OCI-LY3 (cell line): ENCODE results near the gene FSTL3.
"Not testable (repeated sequence)": the region's sequence is repeated elsewhere in the genome, so short reads cannot be mapped to it uniquely, and the experiment has no call there.

ENCODE experiments used
- H2AFZ ChIP-seq: fragments of 200-600, 300-600 bp; shearing (Covaris generic); 2 replicates; pipeline ENCODE4 v1.6.0; 2014; ENCODE audit warnings: antibody characterized with exemption, low read depth, low read length
- H3K27ac ChIP-seq: fragments of 200-600, 300-600 bp; sonication (generic); 2 replicates; pipeline ENCODE4 v1.5.1; 2014; ENCODE audit warnings: mild to moderate bottlenecking, low read length, moderate library complexity, mixed read lengths
- H3K27me3 ChIP-seq: fragments of 200-600, 300-600 bp; sonication (generic); 2 replicates; pipeline ENCODE4 v1.6.1; 2014; ENCODE audit warnings: low read depth, low read length, mixed read lengths
- H3K36me3 ChIP-seq: fragments of 200-600, 300-600 bp; sonication (generic); replicated peaks from 2 replicates; pipeline ENCODE3; 2014; ENCODE audit warnings: low read depth, low read length, mixed read lengths
- H3K4me1 ChIP-seq: fragments of 300-600, 200-600 bp; sonication (generic); 2 replicates; pipeline ENCODE4 v1.6.1; 2014; ENCODE audit warnings: low read length, mixed read lengths
- H3K4me2 ChIP-seq: fragments of 200-600, 300-600 bp; sonication (generic); 2 replicates; pipeline ENCODE4 v1.6.1; 2014; ENCODE audit warnings: low read length, mixed read lengths
- H3K4me3 ChIP-seq: fragments of 300-600, 200-600 bp; sonication (generic); 2 replicates; pipeline ENCODE4 v1.5.1; 2014; ENCODE audit warnings: antibody characterized with exemption, mild to moderate bottlenecking, low read length, moderate library complexity
- H3K79me2 ChIP-seq: fragments of 300-600, 200-600 bp; shearing (Covaris generic); 2 replicates; pipeline ENCODE4 v1.6.1; 2014; ENCODE audit warnings: mild to moderate bottlenecking, low read length, mixed read lengths
- H3K9ac ChIP-seq: fragments of 300-600, 200-600 bp; shearing (Covaris generic); 2 replicates; pipeline ENCODE4 v1.6.0; 2014; ENCODE audit warnings: mild to moderate bottlenecking, low read length, moderate library complexity
- H3K9me3 ChIP-seq: fragments of 200-600, 300-600 bp; shearing (Covaris generic); 2 replicates; pipeline ENCODE4 v1.6.1; 2014; ENCODE audit warnings: low read length, mixed read lengths; ENCODE audit not compliant: insufficient read depth
- H4K20me1 ChIP-seq: fragments of 200-600, 300-600 bp; sonication (generic); 2 replicates; pipeline ENCODE4 v1.6.1; 2016; ENCODE audit warnings: low read length, mixed read lengths; ENCODE audit not compliant: insufficient read depth
- EZH2phosphoT487 ChIP-seq: fragments of 200-600 bp; shearing (Covaris generic); IDR thresholded peaks from 2 replicates; pipeline ENCODE4 v1.6.1; 2018; ENCODE audit warnings: antibody characterized with exemption, mixed run types, low read depth
- TF ChIP-seq, protein P1 (sequence below): fragments of 200-600, 300-600 bp; sonication (generic); IDR thresholded peaks from 2 replicates; pipeline ENCODE4 v1.5.1; 2014; ENCODE audit warnings: antibody characterized with exemption, low read length, low read depth

The FSTL3 gene

GRCh38 chr19:725461-726089, 49.4 kb downstream of the FSTL3 start:
- Histone ChIP-seq H3K9ac (no peak overlapping the region), H3K4me1 (peaks cover 45% of the 10 kb centered on the region), H3K36me3 (no peaks in the 10 kb centered on the region), H3K4me3 (no peak overlapping the region), H3K27me3 (0 out of 2 replicates have a peak, but pooled peaks cover 9% of the 10 kb centered on the region), H3K9me3 (no peaks in the 10 kb centered on the region), H3K27ac (no peak overlapping the region), H3K4me2 (no peak overlapping the region), H4K20me1 (no peaks in the 10 kb centered on the region), H3K79me2 (no peaks in the 10 kb centered on the region), H2AFZ (no peak overlapping the region)
- TF ChIP-seq, protein P1, sequence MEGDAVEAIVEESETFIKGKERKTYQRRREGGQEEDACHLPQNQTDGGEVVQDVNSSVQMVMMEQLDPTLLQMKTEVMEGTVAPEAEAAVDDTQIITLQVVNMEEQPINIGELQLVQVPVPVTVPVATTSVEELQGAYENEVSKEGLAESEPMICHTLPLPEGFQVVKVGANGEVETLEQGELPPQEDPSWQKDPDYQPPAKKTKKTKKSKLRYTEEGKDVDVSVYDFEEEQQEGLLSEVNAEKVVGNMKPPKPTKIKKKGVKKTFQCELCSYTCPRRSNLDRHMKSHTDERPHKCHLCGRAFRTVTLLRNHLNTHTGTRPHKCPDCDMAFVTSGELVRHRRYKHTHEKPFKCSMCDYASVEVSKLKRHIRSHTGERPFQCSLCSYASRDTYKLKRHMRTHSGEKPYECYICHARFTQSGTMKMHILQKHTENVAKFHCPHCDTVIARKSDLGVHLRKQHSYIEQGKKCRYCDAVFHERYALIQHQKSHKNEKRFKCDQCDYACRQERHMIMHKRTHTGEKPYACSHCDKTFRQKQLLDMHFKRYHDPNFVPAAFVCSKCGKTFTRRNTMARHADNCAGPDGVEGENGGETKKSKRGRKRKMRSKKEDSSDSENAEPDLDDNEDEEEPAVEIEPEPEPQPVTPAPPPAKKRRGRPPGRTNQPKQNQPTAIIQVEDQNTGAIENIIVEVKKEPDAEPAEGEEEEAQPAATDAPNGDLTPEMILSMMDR = no peak
- no peak for TF ChIP-seq EZH2phosphoT487

DNA sequence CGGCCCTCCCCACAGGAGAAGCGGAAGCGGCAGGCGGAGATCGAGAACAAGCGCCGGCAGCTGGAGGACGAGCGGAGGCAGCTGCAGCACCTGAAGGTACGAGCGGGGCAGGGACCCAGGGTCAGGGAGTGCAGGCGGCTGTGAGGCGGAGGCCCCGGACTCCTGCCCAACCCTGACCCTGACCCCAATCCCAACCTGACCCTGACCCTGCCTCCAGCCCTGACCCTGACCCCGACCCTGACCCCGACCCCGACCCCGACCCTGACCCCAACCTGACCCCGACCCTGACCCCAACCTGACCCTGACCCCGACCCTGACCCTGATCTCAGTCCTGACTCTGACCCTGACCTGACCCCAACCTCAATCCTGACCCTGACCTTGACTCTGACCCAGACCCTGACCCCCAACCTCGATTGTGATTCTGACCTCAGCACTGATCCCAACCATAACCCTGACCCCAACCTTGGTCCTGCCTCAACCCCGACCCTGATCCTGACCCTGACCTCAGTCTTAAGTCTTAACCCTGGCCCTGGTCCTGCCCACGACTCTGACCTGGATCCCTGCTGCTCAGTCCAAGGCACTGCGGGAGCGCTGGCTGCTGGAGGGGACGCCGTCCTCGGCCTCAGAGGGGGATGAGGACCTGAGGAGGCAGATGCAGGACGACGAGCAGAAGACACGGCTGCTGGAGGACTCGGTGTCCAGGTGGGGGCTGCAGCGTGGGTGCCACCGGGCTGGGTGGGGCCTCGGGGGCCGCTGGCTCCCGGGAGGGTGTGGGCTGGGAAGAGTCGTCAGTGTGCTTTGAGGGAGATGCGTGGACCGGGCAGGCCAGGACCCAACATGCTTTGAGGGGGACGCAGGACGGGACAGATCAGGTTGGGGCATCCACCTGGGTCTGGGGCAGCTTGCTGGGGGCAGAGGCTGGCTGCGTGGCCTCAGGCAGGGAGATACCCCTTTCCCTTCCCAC, 51.1 kb downstream of the FSTL3 start:
- Histone ChIP-seq H3K9ac (no peak overlapping the region), H3K36me3 (no peaks in the 10 kb centered on the region), H3K4me1 (peaks cover 43% of the 10 kb centered on the region), H3K4me3 (no peak overlapping the region), H3K9me3 (no peaks in the 10 kb centered on the region), H2AFZ (no peak overlapping the region), H3K27ac (no peak overlapping the region), H3K4me2 (no peak overlapping the region), H3K79me2 (no peaks in the 10 kb centered on the region), H3K27me3 (0 out of 2 replicates have a peak, but pooled peaks cover 9% of the 10 kb centered on the region), H4K20me1 (no peaks in the 10 kb centered on the region)
- TF ChIP-seq, protein P1 = no peak
- TF ChIP-seq EZH2phosphoT487 = no peak

DNA sequence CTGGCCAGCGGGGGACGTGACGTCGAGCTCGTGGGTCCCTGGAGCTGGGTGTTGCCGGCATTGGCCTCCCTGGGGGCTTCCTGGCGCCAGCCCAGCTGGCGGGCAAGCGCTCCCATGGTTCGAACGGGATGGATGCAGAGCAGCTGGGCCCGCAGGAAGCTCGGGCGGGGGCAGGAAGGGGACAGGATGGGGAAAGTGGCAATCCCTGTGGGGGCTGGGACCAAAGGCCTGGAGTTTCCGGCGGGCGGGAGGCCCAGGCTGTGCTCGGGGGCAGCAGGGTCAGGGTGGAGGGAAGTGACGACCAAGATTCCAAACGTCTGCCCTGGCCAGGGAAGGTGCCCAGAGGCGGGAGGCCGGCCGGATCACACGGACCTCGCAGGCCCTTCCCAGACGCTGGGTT, 51.8 kb downstream of the FSTL3 start:
- Histone ChIP-seq H3K36me3 (no peaks in the 10 kb centered on the region), H3K4me1 (peaks cover 39% of the 10 kb centered on the region), H3K4me2 (peak overlapping the region; percentile 83; the same call in 1 of the 2 replicates), H3K9ac (no peak overlapping the region; the same call in 1 of the 2 replicates), H3K4me3 (no peak overlapping the region), H3K27me3 (0 out of 2 replicates have a peak, but pooled peaks cover 9% of the 10 kb centered on the region), H4K20me1 (no peaks in the 10 kb centered on the region), H3K27ac (peak overlapping the region; percentile 73; the same call in 1 of the 2 replicates), H3K9me3 (no peaks in the 10 kb centered on the region), H2AFZ (no peak overlapping the region), H3K79me2 (no peaks in the 10 kb centered on the region)
- TF ChIP-seq, protein P1 = no peak
- TF ChIP-seq EZH2phosphoT487 = no peak

DNA sequence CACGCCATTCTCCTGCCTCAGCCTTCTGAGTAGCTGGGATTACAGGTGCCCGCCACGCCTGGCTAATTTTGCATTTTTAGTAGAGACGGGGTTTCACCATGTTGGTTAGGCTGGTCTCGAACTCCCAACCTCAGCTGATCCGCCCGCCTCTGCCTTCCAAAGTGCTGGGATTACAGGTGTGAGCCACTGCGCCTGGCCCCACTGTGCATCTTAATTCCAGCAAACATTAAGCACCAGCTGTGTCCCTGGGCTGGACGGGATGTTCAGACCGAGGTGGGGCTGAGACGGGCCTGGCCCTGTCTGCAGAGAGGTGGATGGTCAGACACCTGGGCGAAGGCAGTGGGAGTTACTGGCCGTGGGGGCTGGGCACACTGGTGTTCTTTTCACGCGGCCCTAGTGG, 53.4 kb downstream of the FSTL3 start:
- H3K4me3 ChIP-seq = 0 out of 2 replicates have a peak overlapping the region, but pooled peaks have one; percentile 17
- not testable (repeated sequence) for H3K9me3 ChIP-seq, H2AFZ ChIP-seq, H3K27me3 ChIP-seq, H4K20me1 ChIP-seq, H3K79me2 ChIP-seq, H3K36me3 ChIP-seq
- H3K27ac ChIP-seq = peak overlapping the region; percentile 63
- peak overlapping the region; percentile 50 for H3K4me2 ChIP-seq
- H3K9ac ChIP-seq = peak overlapping the region; percentile 12; the same call in 1 of the 2 replicates
- H3K4me1 ChIP-seq = peaks cover 30% of the 10 kb centered on the region
